GM20000 (cell line): ENCODE data around the gene ANKH.
A peak's percentile ranks its signal among the peaks of the same experiment; 100 is the strongest.

Experiments used
- DNase-seq: peaks from one replicate; pipeline ENCODE4 v3.0.0; 2012; ENCODE audit warnings: low spot score
- CTCF ChIP-seq: IDR thresholded peaks from 2 replicates; pipeline ENCODE4 v1.5.1; 2012; ENCODE audit warnings: mild to moderate bottlenecking, control low read depth; ENCODE audit errors: extremely low read depth, missing control alignments

The ANKH gene

GRCh38 chr5:14765587-14765986, 106.0 kb downstream of the ANKH start:
- DNase-seq = no peak
- TF ChIP-seq CTCF = no peak

GRCh38 chr5:14762549-14763216, 108.9 kb downstream of the ANKH start:
- peak; percentile 16 for DNase-seq

GRCh38 chr5:14760548-14761002, 111.0 kb downstream of the ANKH start:
- no peak for DNase-seq
- TF ChIP-seq CTCF = no peak

More at GRCh38 chr5:14762549-14763216, 108.9 kb downstream of the ANKH start:
- no peak for TF ChIP-seq CTCF

GRCh38 chr5:14759744-14760547, 111.6 kb downstream of the ANKH start:
- DNase-seq = no peak
- TF ChIP-seq CTCF = no peak

DNA sequence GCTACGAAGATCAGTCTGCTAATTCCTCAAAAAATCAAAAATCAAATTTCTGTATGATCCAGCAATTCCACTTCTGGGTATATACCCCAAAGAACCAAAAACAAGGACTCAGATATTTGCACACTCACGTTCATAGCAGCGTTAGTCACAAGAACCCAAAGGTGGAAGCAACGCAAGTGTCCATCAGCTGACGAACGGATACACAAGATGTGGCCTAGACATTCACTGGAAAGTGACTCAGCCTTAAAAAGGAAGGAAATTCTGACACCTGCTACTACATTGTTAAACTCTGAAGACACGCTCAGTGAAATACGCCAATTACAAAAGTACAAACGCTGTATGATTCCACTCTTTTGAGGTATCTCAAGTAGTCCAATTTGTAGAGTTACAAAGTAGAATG, 113.7 kb downstream of the ANKH start:
- no peak for DNase-seq
- TF ChIP-seq CTCF = no peak

GRCh38 chr5:14756478-14756877, 115.1 kb downstream of the ANKH start:
- no peak for DNase-seq
- TF ChIP-seq CTCF = no peak

DNA sequence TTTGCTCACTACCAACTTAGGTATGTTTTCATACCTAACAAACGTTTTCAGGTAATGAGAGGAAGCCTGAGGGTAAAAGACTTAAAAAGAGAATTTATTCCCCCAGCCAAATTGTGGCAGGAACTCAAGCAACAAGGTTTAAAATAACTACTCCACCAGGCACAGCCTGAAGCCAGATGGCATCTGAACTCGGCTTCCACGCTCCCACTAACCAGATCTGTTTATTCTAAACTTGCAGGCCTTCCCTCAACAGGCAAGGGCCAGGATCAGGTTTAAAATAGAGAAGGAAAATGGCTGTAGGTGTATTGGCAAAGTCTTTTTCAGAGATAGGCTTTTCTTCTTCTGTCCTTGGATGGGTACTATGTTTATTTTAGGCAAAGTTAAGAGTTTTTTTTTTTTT, 117.6 kb downstream of the ANKH start:
- no peak for TF ChIP-seq CTCF
- DNase-seq = no peak
